ENCODE data around the gene SEBOX. TPM values are rescaled to one million over a fixed set of nuclear protein-coding genes. Genes with fewer than 3 reads are reported as not detected.

The SEBOX gene, protein sequence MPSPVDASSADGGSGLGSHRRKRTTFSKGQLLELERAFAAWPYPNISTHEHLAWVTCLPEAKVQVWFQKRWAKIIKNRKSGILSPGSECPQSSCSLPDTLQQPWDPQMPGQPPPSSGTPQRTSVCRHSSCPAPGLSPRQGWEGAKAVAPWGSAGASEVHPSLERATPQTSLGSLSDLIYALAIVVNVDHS
- total RNA-seq: not detected in 2 replicates

GRCh38 chr17:28364665-28365363, at the start of gene SEBOX:
SEBOX (minus strand) TSS chr17:28365199; CDS start chr17:28365151, 48 bp downstream.

DNA sequence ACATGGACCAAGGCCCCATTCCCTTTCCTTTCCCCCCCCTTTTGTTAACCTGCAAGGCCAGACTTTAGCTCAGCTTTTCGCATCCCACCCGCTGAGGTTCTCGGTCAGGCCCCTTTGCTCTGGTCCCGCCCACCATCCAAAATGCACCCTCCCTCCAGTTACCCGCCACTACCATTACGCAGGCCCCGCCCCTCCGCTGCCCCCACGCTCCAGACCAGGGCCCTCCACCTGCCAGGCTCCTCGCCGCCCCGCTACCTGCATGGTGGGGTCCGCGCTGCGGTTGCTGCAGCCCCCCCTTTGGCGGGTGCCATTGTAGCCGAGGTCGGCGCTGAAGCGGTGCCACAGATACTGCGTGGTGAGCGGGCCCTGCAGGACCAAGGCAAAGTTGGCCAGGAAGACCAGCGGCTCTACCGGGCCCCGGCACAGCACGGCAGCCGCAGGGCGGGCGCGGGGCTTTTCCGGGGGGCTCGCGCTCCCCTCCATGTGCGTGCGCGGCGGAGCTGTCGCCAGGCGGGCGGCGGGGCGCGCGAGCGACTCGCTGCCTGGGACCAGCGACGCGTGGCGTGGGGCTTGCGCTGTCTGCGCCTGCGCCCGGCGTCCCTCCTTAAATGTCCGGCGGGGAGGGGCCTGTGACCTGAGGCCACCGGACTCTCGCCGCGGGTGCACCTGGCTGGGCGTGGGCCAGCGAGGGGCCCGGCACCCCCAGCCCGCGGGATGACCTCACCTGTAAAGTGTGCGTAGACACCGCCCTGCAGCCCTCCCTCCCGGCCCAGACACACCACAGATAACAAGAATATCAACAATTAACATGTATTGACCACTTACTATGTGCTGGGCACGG, 40.9 kb upstream of the SEBOX start, which contains the start of gene SLC46A1:
SLC46A1 (minus strand) TSS at position 581 of the 841 bp plus-strand sequence; CDS start at position 483, 98 bp downstream.

GRCh38 chr17:28371245-28372202, 6.5 kb upstream of the SEBOX start, which contains the start of gene SARM1:
SARM1 (plus strand) TSS chr17:28371694; CDS start chr17:28372033, 339 bp downstream.

DNA sequence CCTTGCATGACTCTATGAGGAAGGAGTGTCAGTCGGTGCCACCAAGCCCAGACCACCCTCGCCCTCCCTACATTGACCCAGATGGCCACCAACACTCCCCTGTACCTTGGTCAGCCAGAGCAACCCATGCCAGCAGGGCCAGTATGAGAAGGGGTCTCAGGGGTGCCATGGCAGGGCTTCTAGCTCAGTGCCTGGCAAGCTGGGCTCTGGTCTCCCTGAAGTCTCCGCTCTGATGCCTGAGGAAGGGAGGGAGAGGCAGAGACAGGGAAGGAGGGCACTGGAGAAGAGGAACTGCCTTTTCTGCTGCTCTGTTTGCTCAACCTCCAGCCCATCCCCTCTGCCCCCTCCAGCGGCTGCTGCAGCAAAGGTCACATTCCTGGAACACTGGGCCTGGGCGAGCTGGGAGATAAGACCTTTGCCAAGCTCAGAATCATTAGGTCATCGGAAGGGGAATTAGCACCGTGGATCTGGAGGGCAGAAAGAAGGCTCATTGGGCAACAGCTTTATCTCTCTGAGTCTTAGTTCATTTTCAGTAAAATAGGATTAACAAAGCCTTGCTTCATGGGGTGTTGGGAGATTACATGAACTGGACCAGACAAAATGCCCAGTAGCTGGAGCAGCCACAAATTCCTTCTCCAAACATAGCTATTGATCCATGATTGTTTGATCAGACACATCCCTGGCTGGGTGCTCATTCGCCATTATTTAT, 5.2 kb upstream of the SEBOX start, which contains the start of gene VTN:
VTN (minus strand) TSS at position 273 of the 709 bp plus-strand sequence; CDS start at position 169, 104 bp downstream.

DNA sequence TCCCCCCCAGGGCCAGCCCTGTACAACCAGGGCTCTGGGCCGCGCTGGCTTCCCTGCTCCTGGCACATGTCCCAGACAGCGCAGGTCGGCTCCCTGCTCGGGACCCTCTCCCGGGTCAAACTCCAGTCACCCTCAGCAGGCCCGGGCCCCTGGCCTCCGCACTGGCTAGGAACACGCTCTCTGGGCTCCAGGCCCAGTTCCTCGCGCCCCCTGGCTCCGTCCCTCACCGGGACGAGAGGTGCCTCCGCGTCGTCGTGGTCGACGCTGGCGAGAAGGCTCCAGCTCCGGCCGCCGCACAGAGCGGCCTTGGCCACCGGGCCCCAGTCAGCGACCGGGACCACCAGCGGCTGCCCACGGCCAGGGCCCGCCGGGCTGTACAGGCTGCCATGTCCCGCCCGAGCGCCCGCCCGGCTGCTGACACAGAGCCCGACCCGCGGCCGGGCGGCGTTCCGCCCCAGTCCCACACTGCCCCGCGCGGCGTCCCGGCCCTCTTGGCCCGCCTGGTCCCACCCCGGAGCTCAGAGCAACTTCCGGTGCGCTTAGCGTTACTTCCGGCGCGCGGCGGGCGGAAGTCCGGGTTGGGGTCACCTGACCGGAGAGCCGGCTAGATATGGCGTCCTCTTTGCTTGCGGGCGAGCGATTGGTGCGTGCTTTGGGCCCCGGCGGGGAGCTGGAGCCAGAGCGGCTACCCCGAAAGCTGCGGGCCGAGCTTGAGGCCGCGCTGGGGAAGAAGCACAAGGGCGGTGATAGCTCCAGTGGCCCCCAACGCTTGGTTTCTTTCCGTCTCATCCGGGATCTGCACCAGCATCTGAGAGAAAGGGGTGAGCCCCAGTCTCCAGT, 7.7 kb downstream of the SEBOX start, which contains the start of gene POLDIP2:
POLDIP2 (minus strand) TSS at position 467 of the 840 bp plus-strand sequence; CDS start at position 388, 79 bp downstream.

GRCh38 chr17:28335201-28335958, 29.6 kb downstream of the SEBOX start, which contains the start of the genes IFT20 and TNFAIP1:
IFT20 (minus strand) TSS chr17:28335472; CDS start chr17:28331985, 3,487 bp downstream.
TNFAIP1 (plus strand) TSS chr17:28335761; CDS start chr17:28339522, 3,761 bp downstream.

DNA sequence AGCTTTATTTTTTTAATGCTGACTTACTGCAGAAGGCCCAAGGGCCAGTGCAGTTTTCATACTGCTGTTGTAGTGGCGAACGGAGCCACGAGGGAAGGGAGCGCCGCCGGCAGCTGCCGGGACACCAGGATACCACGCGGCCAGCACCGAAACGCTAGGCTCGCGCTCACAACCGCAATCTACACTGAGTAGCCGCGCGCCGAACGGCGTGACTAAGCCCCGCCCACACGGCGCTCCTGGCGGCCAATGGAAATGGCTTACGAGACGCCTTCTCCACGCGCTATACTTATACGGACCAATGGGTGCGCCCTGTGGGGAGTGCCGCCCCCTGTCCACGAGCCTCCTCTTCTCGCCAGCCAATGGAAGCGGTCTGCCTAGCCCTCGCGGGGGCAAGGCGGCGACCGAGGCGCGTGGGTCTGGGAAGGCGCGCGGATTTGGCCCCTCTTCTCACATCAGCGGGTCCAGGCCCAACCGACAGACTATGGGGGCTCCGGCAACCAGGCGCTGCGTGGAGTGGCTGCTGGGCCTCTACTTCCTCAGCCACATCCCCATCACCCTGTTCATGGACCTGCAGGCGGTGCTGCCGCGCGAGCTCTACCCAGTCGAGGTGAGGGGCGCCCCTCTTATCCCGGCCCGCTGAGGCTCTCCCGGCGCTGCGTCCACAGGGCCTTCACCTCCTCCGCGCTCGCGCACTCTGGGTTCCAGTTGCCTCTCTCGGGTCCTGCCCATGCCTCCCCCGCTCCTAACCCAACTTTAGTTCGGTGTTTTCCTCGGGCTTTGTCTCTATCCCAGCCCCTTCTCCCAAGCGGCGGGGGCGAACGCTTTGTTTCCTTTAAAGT, 46.0 kb downstream of the SEBOX start, which contains the start of gene TMEM97:
TMEM97 (plus strand) TSS at position 442 of the 839 bp plus-strand sequence; CDS start at position 482, 40 bp downstream.

Other genes starting within 250 kb of the SEBOX start
- 15.0 and 18.5 TPM in 2 replicates for gene TMEM97, start 46.0 kb downstream of the SEBOX start, total RNA-seq
- gene IFT20, start 29.7 kb downstream of the SEBOX start, total RNA-seq: 52.5 and 61.9 TPM in 2 replicates
- 35.2 and 42.8 TPM in 2 replicates for gene TNFAIP1, start 29.4 kb downstream of the SEBOX start, total RNA-seq
- gene POLDIP2, start 7.7 kb downstream of the SEBOX start, total RNA-seq: 72.9 and 83.3 TPM in 2 replicates
- 8.1 and 52.8 TPM in 2 replicates for gene VTN, start 5.1 kb upstream of the SEBOX start, total RNA-seq
- 5.2 and 11.2 TPM in 2 replicates for gene SARM1, start 6.5 kb upstream of the SEBOX start, total RNA-seq
- gene SLC46A1, start 41.0 kb upstream of the SEBOX start, total RNA-seq: 6.3 and 13.4 TPM in 2 replicates
- gene SLC13A2, start 108.4 kb upstream of the SEBOX start, total RNA-seq: not detected in 2 replicates
- not detected in 2 replicates for gene FOXN1, start 141.1 kb upstream of the SEBOX start, total RNA-seq
- 33.5 and 43.7 TPM in 2 replicates for gene UNC119, start 187.4 kb upstream of the SEBOX start, total RNA-seq
- 82.3 and 154 TPM in 2 replicates for gene PIGS, start 206.3 kb upstream of the SEBOX start, total RNA-seq
- gene ALDOC, start 211.7 kb upstream of the SEBOX start, total RNA-seq: 213 and 230 TPM in 2 replicates
- 7.2 and 9.1 TPM in 2 replicates for gene SPAG5, start 233.8 kb upstream of the SEBOX start, total RNA-seq
- 0.81 and 6.0 TPM in 2 replicates for gene RSKR, start 249.0 kb upstream of the SEBOX start, total RNA-seq

All from cardiac atrium fibroblast (primary cell).